ENCODE results near the gene ACSL3.
"Not testable (repeated sequence)": the region's sequence is repeated elsewhere in the genome, so short reads cannot be mapped to it uniquely, and the experiment has no call there.

The ACSL3 gene

GRCh38 chr2:222862909-222863544 lies 2.2 kb downstream of the ACSL3 start:
- Histone ChIP-seq H3K9me3 (no peaks in the 10 kb centered on the region), H3K27me3 (peaks cover under 1% of the 10 kb centered on the region), H3K4me1 (ENCODE audit: control insufficient read depth in 1 of 2, insufficient read depth in 1 of 2, low read depth in 1 of 2, low read length in 1 of 2) (peaks cover 50 to 60% of the 10 kb centered on the region in 2 experiments), H3K27ac (no peak overlapping the region), H3K4me3 (ENCODE audit: low read depth in 1 of 2, low read length in 1 of 2) (peak overlapping the region; percentile 77 to 96), H3K36me3 (no peaks in the 10 kb centered on the region)
- TF ChIP-seq CTCF (IDR thresholded peaks at IDR 0.05) = no peak

- Histone ChIP-seq H3K27ac (peak overlapping the region; percentile 23), H3K36me3 (no peaks in the 10 kb centered on the region), H3K27me3 (no peaks in the 10 kb centered on the region), H3K9me3 (no peaks in the 10 kb centered on the region), H3K4me3 (ENCODE audit: low read depth in 1 of 2, low read length in 1 of 2) (no peak overlapping the region), H3K4me1 (ENCODE audit: control insufficient read depth in 1 of 2, insufficient read depth in 1 of 2, low read depth in 1 of 2, low read length in 1 of 2) (peaks cover 61 to 70% of the 10 kb centered on the region in 2 experiments)
- TF ChIP-seq CTCF (IDR thresholded peaks at IDR 0.05) = no peak
These were observed 3.5 kb downstream of the ACSL3 start for GRCh38 chr2:222864296-222864695.

GRCh38 chr2:222865301-222865700 lies 4.5 kb downstream of the ACSL3 start:
- Histone ChIP-seq H3K9me3 (no peaks in the 10 kb centered on the region), H3K4me1 (ENCODE audit: control insufficient read depth in 1 of 2, insufficient read depth in 1 of 2, low read depth in 1 of 2, low read length in 1 of 2) (peaks cover 64 to 72% of the 10 kb centered on the region in 2 experiments), H3K27me3 (no peaks in the 10 kb centered on the region), H3K27ac (peak overlapping the region; percentile 14), H3K4me3 (ENCODE audit: low read depth in 1 of 2, low read length in 1 of 2) (no peak overlapping the region), H3K36me3 (no peaks in the 10 kb centered on the region)
- no peak for TF ChIP-seq CTCF (IDR thresholded peaks at IDR 0.05)

- Histone ChIP-seq H3K4me1 (ENCODE audit: control insufficient read depth in 1 of 2, insufficient read depth in 1 of 2, low read depth in 1 of 2, low read length in 1 of 2) (peaks cover 73 to 75% of the 10 kb centered on the region in 2 experiments), H3K36me3 (no peaks in the 10 kb centered on the region), H3K9me3 (no peaks in the 10 kb centered on the region), H3K27me3 (no peaks in the 10 kb centered on the region), H3K4me3 (ENCODE audit: low read depth in 1 of 2, low read length in 1 of 2) (no peak overlapping the region), H3K27ac (no peak overlapping the region)
- no peak for TF ChIP-seq CTCF (IDR thresholded peaks at IDR 0.05)
These were observed 5.6 kb downstream of the ACSL3 start for GRCh38 chr2:222866358-222866960.

GRCh38 chr2:222868560-222869251 lies 7.9 kb downstream of the ACSL3 start:
- H3K4me3 ChIP-seq (ENCODE audit: low read depth in 1 of 2, low read length in 1 of 2); H3K9me3 ChIP-seq; H3K27me3 ChIP-seq; H3K36me3 ChIP-seq: not testable (repeated sequence)
- Histone ChIP-seq H3K4me1 (ENCODE audit: control insufficient read depth in 1 of 2, insufficient read depth in 1 of 2, low read depth in 1 of 2, low read length in 1 of 2) (peaks cover 54 to 62% of the 10 kb centered on the region in 2 experiments), H3K27ac (peak overlapping the region; percentile 53)

- no peak for TF ChIP-seq CTCF (IDR thresholded peaks at IDR 0.05)
These were observed 8.4 kb downstream of the ACSL3 start for GRCh38 chr2:222869252-222869560.

More at GRCh38 chr2:222869252-222869560, 8.4 kb downstream of the ACSL3 start:
- H3K9me3 ChIP-seq = no peaks in the 10 kb centered on the region
- no peaks in the 10 kb centered on the region for H3K27me3 ChIP-seq
- peak overlapping the region; percentile 53 for H3K27ac ChIP-seq
- H3K36me3 ChIP-seq = no peaks in the 10 kb centered on the region
- peaks cover 52 to 58% of the 10 kb centered on the region in 2 experiments for H3K4me1 ChIP-seq (ENCODE audit: control insufficient read depth in 1 of 2, insufficient read depth in 1 of 2, low read depth in 1 of 2, low read length in 1 of 2)
- no peak overlapping the region for H3K4me3 ChIP-seq (ENCODE audit: low read depth in 1 of 2, low read length in 1 of 2)

Data from neutrophil (primary cell).